Measurements from ENCODE around the gene CACNA1E.

GRCh38 chr1:181739214-181739613, 255.9 kb downstream of the CACNA1E start:
- TF ChIP-seq, protein P1, sequence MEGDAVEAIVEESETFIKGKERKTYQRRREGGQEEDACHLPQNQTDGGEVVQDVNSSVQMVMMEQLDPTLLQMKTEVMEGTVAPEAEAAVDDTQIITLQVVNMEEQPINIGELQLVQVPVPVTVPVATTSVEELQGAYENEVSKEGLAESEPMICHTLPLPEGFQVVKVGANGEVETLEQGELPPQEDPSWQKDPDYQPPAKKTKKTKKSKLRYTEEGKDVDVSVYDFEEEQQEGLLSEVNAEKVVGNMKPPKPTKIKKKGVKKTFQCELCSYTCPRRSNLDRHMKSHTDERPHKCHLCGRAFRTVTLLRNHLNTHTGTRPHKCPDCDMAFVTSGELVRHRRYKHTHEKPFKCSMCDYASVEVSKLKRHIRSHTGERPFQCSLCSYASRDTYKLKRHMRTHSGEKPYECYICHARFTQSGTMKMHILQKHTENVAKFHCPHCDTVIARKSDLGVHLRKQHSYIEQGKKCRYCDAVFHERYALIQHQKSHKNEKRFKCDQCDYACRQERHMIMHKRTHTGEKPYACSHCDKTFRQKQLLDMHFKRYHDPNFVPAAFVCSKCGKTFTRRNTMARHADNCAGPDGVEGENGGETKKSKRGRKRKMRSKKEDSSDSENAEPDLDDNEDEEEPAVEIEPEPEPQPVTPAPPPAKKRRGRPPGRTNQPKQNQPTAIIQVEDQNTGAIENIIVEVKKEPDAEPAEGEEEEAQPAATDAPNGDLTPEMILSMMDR (IDR thresholded peaks at IDR 0.05; ENCODE audit: insufficient read depth, low read length, poor library complexity, severe bottlenecking) = no peak
- no peak for TF ChIP-seq EZH2phosphoT487 (conservative IDR thresholded peaks at IDR 0.05; ENCODE audit: low read length)

Measured in SU-DHL-6 (cell line).